Measurements from ENCODE around the gene SH3D19. TPM values are rescaled to one million over a fixed set of nuclear protein-coding genes. Genes with fewer than 3 reads are reported as not detected.

The SH3D19 gene
- total RNA-seq, 1 donor from 2014 or later: 32.4 TPM

- Mint-ChIP-seq H3K27ac (ENCODE audit: unreplicated experiment) (no peak overlapping the region), H3K27me3 (ENCODE audit: unreplicated experiment) (no peaks in the 10 kb centered on the region)
- DNase-seq (ENCODE audit: extremely low spot score, unreplicated experiment): no peak
Measured at GRCh38 chr4:151175754-151176631, 149.4 kb downstream of the SH3D19 start.

GRCh38 chr4:151175233-151175632 is 150.2 kb downstream of the SH3D19 start:
- Mint-ChIP-seq H3K27ac (ENCODE audit: unreplicated experiment) (no peak overlapping the region), H3K4me3 (ENCODE audit: unreplicated experiment) (no peak overlapping the region), H3K27me3 (ENCODE audit: unreplicated experiment) (no peaks in the 10 kb centered on the region), H3K36me3 (ENCODE audit: unreplicated experiment) (peaks cover 28% of the 10 kb centered on the region), H3K4me1 (ENCODE audit: unreplicated experiment) (peaks cover 26% of the 10 kb centered on the region), H3K9me3 (ENCODE audit: unreplicated experiment) (no peaks in the 10 kb centered on the region)
- TF ChIP-seq CTCF (IDR thresholded peaks at IDR 0.05): no peak
- DNase-seq (ENCODE audit: extremely low spot score, unreplicated experiment): no peak

More at GRCh38 chr4:151175754-151176631, 149.4 kb downstream of the SH3D19 start:
- Mint-ChIP-seq H3K4me3 (ENCODE audit: unreplicated experiment) (no peak overlapping the region), H3K9me3 (ENCODE audit: unreplicated experiment) (no peaks in the 10 kb centered on the region), H3K36me3 (ENCODE audit: unreplicated experiment) (peaks cover 28% of the 10 kb centered on the region), H3K4me1 (ENCODE audit: unreplicated experiment) (peaks cover 20% of the 10 kb centered on the region)
- TF ChIP-seq CTCF (IDR thresholded peaks at IDR 0.05): no peak

- H3K4me3 Mint-ChIP-seq (ENCODE audit: unreplicated experiment): no peak overlapping the region
- no peak overlapping the region for H3K27ac Mint-ChIP-seq (ENCODE audit: unreplicated experiment)
- no peak for DNase-seq (ENCODE audit: extremely low spot score, unreplicated experiment)
- H3K27me3 Mint-ChIP-seq (ENCODE audit: unreplicated experiment): no peaks in the 10 kb centered on the region
- no peak for TF ChIP-seq CTCF (IDR thresholded peaks at IDR 0.05)
- H3K9me3 Mint-ChIP-seq (ENCODE audit: unreplicated experiment): no peaks in the 10 kb centered on the region
- peaks cover 28% of the 10 kb centered on the region for H3K36me3 Mint-ChIP-seq (ENCODE audit: unreplicated experiment)
- H3K4me1 Mint-ChIP-seq (ENCODE audit: unreplicated experiment): peaks cover 30% of the 10 kb centered on the region
Measured at GRCh38 chr4:151174784-151175183, 150.6 kb downstream of the SH3D19 start.

GRCh38 chr4:151173871-151174270 is 151.5 kb downstream of the SH3D19 start:
- TF ChIP-seq CTCF (IDR thresholded peaks at IDR 0.05): no peak
- Mint-ChIP-seq H3K27ac (ENCODE audit: unreplicated experiment) (peak overlapping the region; percentile 25), H3K4me1 (ENCODE audit: unreplicated experiment) (peaks cover 40% of the 10 kb centered on the region), H3K36me3 (ENCODE audit: unreplicated experiment) (peaks cover 27% of the 10 kb centered on the region), H3K4me3 (ENCODE audit: unreplicated experiment) (no peak overlapping the region), H3K9me3 (ENCODE audit: unreplicated experiment) (no peaks in the 10 kb centered on the region), H3K27me3 (ENCODE audit: unreplicated experiment) (no peaks in the 10 kb centered on the region)
- no peak for DNase-seq (ENCODE audit: extremely low spot score, unreplicated experiment)

GRCh38 chr4:151169900-151170299 is 155.5 kb downstream of the SH3D19 start:
- Mint-ChIP-seq H3K4me3 (ENCODE audit: unreplicated experiment) (no peak overlapping the region), H3K4me1 (ENCODE audit: unreplicated experiment) (peaks cover 71% of the 10 kb centered on the region), H3K9me3 (ENCODE audit: unreplicated experiment) (no peaks in the 10 kb centered on the region), H3K36me3 (ENCODE audit: unreplicated experiment) (peaks cover 14% of the 10 kb centered on the region), H3K27me3 (ENCODE audit: unreplicated experiment) (no peaks in the 10 kb centered on the region), H3K27ac (ENCODE audit: unreplicated experiment) (peak overlapping the region; percentile 66)
- TF ChIP-seq CTCF (IDR thresholded peaks at IDR 0.05): no peak
- no peak for DNase-seq (ENCODE audit: extremely low spot score, unreplicated experiment)
